ENCODE measurements around the gene IQSEC1.

Gene IQSEC1

GRCh38 chr3:13046569-13047274 lies 26.5 kb downstream of the IQSEC1 start:
- FAIRE-seq: no peak

- FAIRE-seq: no peak
These were observed 27.2 kb downstream of the IQSEC1 start for GRCh38 chr3:13045904-13046568.

GRCh38 chr3:13045241-13045903 lies 27.9 kb downstream of the IQSEC1 start:
- no peak for FAIRE-seq

- no peak for FAIRE-seq
These were observed 28.6 kb downstream of the IQSEC1 start for GRCh38 chr3:13044496-13045240.

- FAIRE-seq: no peak
These were observed 29.6 kb downstream of the IQSEC1 start for GRCh38 chr3:13043656-13044055.

- FAIRE-seq: no peak
These were observed 30.4 kb downstream of the IQSEC1 start for GRCh38 chr3:13042715-13043271.

GRCh38 chr3:13042127-13042701 lies 31.0 kb downstream of the IQSEC1 start:
- FAIRE-seq: no peak

GRCh38 chr3:13041113-13041776 lies 32.0 kb downstream of the IQSEC1 start:
- FAIRE-seq: no peak

GRCh38 chr3:13040361-13041074 lies 32.7 kb downstream of the IQSEC1 start:
- FAIRE-seq: no peak

- FAIRE-seq: no peak
These were observed 33.9 kb downstream of the IQSEC1 start for GRCh38 chr3:13039213-13039896.

- no peak for FAIRE-seq
These were observed 35.6 kb downstream of the IQSEC1 start for GRCh38 chr3:13037458-13038117.

GRCh38 chr3:13034861-13035260 lies 38.4 kb downstream of the IQSEC1 start:
- no peak for FAIRE-seq

GRCh38 chr3:13034109-13034800 lies 39.0 kb downstream of the IQSEC1 start:
- no peak for FAIRE-seq

GRCh38 chr3:13032206-13032605 lies 41.0 kb downstream of the IQSEC1 start:
- no peak for FAIRE-seq

- FAIRE-seq: no peak
These were observed 41.6 kb downstream of the IQSEC1 start for GRCh38 chr3:13031621-13032020.

- FAIRE-seq: no peak
These were observed 42.5 kb downstream of the IQSEC1 start for GRCh38 chr3:13030684-13031083.

GRCh38 chr3:13028010-13028821 lies 45.0 kb downstream of the IQSEC1 start:
- FAIRE-seq: no peak

- FAIRE-seq: no peak
These were observed 46.1 kb downstream of the IQSEC1 start for GRCh38 chr3:13027154-13027553.

GRCh38 chr3:13026534-13026933 lies 46.7 kb downstream of the IQSEC1 start:
- FAIRE-seq: no peak

All from endometrium (tissue), 2 donors.